Myocyte (in vitro differentiated cells): ENCODE measurements around the gene PCNT. TPM values are rescaled to one million over a fixed set of nuclear protein-coding genes. Genes with fewer than 3 reads are reported as not detected.
"Not testable (repeated sequence)": the region's sequence is repeated elsewhere in the genome, so short reads cannot be mapped to it uniquely, and the experiment has no call there.

Source experiments
- DNase-seq: peaks from one replicate; pipeline ENCODE4 v3.0.0-alpha.2; 2012; ENCODE audit warnings: low read depth
- total RNA-seq: library from RNA; depleted of rRNA; stranded (reverse); fragments of >200 nt; gene quantifications from 2 replicates; pipeline ENCODE4 v1.2.3, GENCODE V29; 2014

Gene PCNT
- total RNA-seq, 1 donor from 2014 or later, result 32.2 TPM

DNA sequence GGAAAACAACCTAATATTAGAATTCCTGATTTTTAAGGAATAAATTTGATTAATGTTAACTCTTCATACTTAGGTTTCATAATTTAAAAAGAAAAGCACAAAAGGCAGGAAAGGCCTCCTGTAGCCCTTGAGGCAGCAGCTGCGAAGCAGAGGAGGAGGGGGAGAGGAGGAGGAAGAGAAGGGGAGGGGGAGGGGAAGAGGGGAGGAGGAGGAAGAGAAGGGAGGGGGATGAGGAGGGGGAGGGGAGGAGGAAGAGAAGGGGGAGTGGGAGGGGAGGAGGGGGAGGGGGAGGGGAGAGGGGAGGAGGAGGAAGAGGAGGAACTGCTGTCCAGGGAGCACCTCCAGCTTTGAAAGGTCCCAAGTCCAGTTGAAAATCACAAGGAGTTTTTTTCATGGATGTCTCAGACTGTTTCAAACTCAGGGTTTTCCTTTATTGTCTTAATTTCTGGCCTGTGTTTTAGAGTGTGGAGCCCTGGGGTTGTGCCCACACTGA is 99.6 kb downstream of the PCNT start:
- DNase-seq, result no peak

DNA sequence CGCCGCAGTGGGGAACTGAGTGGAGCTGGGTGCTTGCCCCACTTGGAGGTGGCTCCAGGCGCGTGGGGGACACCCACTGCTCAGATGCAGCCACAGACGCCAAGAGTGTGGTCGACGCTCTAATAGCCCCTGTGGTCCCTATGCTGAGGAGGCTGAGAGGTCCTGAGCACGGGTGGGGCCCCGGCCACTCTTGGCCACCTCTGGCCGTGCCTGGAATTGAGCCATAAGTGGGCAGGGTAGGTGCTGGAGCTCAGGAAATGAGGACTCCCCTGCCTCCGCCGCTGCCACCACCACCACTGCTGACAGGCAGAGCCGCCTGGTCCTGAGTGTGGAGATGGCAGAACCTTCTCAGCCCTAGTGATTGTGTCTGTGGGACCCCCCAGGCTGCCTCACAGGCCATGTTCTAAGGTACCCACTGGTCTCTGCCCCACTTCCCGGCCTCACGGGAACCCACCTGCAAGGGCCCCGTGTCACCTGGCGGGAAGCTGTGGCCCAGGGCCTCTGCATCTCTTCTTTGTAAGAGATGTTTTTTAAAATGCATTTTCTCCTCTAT is 100.2 kb downstream of the PCNT start:
- no peak for DNase-seq

- no peak for DNase-seq
Measured at GRCh38 chr21:46424621-46425020, 100.7 kb downstream of the PCNT start.

DNA sequence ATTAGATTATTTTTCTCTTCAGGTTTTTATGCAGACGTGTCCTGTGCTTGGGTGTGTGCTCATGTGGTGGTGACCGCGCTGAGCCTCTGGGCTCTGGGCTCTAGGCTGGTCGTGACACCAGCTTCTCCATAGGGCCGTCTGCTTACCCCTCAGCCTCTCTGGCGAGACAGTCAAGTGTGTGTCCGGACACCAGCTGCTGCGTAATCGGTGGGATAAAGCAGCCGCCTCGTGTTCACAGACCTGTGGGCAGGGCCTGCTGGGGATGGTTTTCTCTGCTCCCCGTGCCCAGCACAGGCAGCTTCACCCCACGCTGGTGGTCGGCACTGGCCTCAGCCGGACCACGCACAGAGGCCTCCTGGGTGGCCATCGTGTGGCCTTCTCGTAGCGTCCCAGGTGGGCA is 101.1 kb downstream of the PCNT start:
- no peak for DNase-seq

DNA sequence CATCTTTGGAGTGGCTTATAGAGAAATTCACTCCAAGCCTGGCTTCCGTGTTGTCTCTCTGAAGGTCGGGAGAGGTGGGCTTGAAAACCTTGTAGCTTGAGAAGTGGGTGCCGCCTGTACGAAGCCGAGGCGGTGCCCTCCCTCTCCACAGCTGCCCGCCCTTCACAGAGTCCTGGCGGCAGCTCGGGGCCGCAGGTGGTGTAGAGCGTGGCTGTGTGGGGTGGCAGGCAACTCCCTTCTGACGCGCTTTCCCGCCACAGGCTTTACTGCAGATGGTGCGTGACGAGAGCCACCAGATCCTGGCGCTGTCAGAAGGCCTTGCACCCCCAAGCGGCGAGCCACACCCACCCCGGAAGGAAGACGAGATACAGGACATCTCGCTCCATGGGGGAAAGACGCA is 101.6 kb downstream of the PCNT start:
- DNase-seq, result no peak

DNA sequence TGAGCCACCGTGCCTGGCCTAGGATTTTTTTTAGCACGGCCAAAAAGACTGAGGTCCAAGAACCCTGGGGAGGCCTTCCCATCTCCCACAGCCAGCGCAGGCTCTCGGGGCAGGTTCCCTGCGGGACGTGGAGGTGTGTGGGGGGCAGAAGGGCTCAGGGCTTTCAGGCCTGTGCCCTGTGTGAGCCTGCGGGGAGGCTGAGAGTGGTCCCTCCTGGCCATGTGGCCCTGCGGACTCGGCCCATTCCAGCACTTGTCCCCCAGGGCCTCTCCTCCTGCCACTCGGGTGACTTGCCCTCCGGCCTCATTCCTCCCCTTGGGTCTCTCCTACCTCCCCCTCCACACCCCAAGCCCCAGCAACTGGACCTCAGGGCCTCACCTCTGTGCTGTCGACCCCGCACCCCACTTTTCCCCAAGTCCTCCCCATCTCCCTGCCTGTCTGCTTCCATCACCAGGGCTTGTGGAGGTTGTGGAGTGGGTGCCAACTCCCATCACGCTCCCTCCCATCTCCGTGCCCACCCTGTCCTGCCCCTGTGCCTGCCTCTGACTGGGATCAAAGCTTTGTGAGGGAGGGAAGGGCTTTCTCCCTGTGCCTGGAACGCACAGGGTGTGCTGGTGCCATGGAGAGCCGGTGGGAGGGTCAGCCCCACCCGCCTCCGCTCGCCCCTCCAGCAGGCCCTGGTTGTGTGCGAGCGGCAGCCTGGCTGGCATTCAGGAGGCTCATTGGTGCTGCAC is 102.5 kb downstream of the PCNT start:
- no peak for DNase-seq

DNA sequence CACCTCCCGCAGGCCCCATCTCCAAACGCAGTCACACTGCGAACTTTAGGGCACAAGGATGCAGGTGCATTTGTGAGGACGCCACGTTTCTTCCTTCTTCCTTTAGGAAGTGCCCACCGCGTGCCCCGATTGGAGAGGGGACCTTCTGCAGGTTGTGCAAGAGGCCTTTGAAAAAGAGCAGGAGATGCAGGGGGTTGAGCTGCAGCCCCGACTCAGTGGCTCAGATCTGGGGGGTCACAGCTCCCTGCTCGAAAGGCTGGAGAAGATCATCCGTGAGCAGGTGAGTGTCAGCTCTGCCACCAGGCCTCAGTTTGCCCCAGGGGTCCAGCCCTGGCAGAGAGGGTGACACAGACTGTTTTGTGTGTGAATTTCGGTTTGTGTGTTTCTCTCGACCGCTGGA is 103.6 kb downstream of the PCNT start:
- DNase-seq, result no peak

GRCh38 chr21:46428286-46428685 is 104.3 kb downstream of the PCNT start:
- no peak for DNase-seq

DNA sequence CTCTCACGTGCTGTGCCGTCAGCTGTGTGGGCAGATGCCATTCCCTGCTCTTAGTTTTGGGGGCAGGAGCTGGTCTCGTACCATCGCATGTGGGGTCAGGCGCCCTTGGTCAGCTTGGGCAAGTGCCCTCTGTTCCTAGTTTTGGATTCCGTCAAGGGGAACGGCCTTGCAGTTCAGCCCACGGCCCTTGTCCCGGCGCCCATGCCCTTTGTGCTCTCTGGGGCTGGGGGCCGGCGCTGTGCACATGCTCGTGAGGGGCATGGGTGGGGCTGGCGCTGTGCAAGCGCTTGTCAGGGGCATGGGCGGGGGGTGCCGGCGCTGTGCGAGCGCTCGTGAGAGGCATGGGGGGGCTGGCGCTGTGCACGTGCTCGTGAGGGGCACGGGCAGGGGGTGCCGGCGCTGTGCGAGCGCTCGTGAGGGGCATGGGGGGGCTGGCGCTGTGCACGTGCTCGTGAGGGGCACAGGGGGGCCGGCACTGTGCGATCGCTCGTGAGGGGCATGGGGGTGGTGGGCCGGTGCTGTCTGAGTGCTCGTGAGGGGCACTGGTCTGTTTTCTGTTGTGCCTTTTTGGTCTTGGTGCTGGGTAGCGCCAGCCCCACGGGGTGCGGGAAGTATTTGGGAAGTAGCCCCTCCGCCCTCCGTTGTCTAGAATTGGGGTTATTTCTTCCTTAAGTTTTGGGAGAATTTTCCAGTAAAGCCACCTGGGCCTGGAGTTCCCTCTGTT is 105.2 kb downstream of the PCNT start:
- DNase-seq, result no peak

- no peak for DNase-seq
Measured at GRCh38 chr21:46429754-46430681, 106.1 kb downstream of the PCNT start.

DNA sequence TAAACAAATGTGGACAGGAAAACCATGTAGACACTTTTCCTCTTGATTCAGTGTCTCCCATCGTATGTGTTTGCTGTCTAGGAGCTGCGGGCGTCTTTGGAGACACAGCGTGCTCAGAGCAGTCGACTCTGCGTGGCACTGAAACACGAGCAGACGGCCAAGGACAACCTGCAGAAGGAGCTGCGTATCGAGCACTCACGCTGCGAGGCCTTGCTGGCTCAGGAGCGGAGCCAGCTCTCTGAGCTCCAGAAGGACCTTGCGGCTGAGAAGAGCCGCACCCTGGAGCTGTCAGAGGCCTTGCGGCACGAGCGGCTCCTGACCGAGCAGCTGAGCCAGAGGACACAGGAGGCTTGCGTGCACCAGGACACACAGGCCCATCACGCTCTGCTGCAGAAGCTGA is 107.5 kb downstream of the PCNT start:
- no peak for DNase-seq

DNA sequence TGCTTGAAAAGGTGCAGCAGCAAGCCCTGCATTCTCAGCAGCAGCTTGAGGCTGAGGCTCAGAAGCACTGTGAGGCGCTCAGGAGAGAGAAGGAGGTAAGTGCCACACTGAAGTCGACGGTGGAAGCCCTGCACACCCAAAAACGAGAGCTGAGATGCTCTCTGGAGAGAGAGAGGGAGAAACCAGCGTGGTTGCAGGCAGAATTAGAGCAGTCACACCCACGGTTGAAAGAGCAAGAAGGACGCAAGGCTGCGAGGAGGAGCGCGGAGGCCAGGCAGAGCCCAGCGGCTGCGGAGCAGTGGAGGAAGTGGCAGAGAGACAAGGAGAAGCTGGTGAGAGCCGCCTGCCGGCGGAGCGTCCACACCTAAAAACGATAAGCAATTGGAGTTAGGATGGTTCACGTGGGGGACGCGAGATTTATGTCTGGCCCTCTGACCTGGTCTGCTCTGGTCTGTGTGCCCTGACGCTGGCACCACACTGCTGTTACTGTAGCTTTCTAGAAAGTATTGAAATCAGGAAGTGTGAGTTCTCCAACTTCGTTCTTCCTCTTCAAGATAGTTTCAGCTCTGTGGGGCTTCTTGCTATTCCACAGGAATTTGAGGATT is 108.0 kb downstream of the PCNT start:
- no peak for DNase-seq

DNA sequence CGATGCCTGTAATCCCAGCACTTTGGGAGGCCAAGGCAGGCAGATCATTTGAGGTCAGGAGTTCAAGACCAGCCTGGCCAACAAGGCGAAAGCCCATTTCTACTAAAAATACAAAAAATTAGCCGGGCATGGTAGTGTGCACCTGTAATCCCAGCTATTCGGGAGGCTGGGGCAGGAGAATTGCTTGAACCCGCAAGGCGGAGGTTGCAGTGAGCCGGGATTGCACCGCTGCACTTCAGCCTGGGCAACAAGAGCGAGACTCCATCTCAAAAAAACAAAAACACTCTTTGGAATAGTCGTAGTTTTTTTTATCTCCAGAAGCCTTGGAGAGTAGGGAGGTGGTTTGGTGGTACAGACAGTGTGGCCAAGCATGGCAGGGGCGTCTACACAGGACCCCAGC is 109.2 kb downstream of the PCNT start:
- DNase-seq, result not testable (repeated sequence)

DNA sequence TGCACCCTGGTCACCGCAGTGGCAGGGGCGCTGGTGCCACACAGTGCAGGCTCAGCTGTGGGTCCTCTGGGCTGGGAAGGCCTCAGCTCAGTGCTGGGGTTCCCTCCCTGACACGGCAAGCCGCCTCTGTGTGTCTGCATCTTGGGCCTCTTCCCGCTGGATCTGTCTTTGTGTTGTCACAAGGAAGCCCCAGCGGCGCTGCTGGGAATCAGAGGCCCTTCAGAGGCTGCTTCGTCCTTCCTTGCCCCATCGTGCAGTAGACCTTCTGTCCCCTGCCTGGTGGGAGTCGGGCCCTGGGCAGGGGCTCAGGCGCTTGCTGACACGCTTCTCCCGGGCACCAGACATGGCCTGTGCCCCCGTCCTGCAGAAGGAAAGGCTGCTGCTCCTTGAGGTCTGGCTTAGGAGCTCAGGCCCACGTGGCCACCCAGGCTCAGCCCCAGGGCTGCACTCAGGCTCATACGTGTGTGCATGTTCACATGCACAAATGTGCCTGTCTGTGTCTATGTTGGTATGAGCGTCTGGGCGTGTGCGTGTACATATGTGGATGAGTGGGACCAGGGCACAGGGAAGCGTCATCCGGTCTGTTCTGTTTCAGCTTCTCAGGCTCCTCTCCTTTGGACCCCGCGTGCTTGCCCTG is 110.5 kb downstream of the PCNT start:
- DNase-seq, result no peak

DNA sequence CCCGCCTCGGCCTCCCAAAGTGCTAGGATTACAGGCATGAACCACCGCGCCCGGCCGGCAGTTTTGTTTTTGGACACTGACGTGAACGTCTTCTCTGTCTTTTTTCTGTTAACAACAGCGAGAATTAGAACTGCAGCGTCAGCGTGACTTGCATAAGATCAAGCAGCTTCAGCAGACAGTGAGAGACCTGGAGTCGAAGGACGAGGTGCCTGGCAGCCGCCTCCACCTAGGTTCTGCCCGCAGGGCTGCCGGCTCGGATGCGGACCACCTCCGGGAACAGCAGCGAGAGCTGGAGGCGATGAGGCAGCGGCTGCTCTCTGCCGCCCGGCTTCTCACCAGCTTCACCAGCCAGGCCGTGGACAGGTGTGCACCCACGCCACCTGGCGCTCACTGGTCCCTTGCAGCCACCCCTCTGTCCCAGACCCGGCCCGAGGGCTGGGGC is 111.9 kb downstream of the PCNT start:
- DNase-seq, result no peak

- DNase-seq, result no peak
Measured at GRCh38 chr21:46436621-46437020, 112.7 kb downstream of the PCNT start.

DNA sequence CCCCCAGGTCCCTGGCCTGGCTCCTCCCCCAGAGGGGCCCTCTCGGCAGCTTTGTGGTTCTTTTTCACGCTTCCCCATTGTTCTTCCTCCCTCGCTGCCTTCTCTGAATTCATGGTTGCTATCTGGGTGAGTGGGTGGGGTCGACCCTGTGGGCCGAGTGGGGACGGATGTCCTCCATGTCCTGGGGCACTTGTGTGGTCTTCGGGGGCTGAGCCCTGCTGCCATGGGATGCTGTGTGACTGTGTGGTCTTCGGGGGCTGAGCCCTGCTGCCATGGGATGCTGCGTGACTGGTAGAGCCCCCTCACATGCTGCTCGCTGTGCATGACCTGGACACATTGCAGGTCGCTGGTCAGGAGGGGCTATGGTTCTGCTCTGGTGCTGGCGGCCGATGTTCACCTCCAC is 113.1 kb downstream of the PCNT start:
- DNase-seq, result no peak

DNA sequence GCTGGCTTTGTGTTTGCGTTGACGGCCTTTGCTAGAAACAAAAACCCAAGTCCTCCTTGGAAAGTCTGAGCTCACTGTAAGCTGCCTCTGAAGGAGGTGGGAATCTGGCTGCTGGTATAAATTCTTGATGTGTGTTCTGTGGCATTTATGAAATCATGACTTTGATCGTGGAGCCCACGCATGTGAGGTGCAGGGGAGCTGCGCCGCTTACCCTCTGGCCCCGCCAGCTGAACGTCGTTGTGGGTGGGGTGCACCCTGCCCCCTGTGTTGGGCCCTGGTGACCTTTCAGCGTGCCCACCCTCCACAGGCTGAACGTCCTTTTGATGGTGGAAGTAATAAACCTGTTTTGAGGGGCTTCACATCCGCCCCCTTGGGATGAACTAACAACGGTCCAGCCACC is 113.6 kb downstream of the PCNT start:
- DNase-seq, result no peak

DNA sequence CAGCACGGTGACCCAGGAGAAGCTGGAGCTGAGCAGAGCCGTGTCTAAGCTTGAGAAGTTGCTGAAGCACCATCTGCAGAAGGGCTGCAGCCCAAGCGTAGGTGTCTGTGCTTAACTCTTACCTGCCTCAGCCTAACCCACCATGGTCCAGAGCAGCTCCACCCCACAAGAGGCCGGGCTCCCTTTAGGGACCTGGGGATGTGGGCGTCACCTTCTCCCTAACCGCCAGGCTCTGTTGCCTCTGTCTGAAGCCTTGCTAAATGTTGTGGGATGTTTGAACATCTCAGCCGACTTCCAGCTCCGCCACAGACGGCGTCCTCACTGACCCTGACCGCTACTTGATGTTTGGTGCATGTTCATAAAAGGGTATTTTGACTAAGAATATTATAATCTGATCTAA is 114.3 kb downstream of the PCNT start:
- DNase-seq, result no peak

- DNase-seq, result no peak
Measured at GRCh38 chr21:46439906-46440305, 116.0 kb downstream of the PCNT start.
